G401 (cell line): ENCODE results near the gene STK40. TPM values are rescaled to one million over a fixed set of nuclear protein-coding genes. Genes with fewer than 3 reads are reported as not detected.

Experiments
- DNase-seq: peaks from one replicate; pipeline ENCODE4 v3.0.0-alpha.2; 2015; ENCODE audit warnings: low spot score
- in situ Hi-C: cut with HindIII; loops from 2 replicates; pipeline ENCODE4 v1.10.0; 2016; ENCODE audit warnings: low sequenced_read_pairs, mixed read lengths
- total RNA-seq: library from RNA; depleted of rRNA; stranded (reverse); fragments of >200 nt; shearing (Covaris generic); gene quantifications from 2 replicates; pipeline ENCODE4 v1.2.3, GENCODE V29; 2014; rRNA removed

The STK40 gene
- total RNA-seq, 1 experiment from 2014 or later, result 13.6 TPM

DNA sequence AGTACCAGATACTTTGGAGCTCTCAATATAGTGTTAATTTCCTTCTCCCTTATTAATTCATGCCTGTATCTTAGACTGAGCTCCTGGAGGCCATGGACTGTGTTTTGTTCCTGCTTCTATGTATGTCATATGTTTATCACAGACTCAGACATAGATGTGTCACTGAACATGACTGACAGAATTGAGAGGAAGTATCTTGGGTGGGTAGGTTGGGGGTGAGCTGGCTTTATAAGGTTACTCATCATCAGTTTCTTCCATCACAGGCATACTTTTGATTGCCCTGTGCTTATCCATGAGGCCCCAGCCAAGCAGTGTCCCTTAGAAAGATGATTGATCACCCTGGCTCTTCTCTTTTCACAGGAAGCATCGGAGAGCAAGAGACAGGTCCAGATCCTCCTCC lies 85.2 kb downstream of the STK40 start:
- in situ Hi-C loops, result no loop called here
- DNase-seq, result no peak

DNA sequence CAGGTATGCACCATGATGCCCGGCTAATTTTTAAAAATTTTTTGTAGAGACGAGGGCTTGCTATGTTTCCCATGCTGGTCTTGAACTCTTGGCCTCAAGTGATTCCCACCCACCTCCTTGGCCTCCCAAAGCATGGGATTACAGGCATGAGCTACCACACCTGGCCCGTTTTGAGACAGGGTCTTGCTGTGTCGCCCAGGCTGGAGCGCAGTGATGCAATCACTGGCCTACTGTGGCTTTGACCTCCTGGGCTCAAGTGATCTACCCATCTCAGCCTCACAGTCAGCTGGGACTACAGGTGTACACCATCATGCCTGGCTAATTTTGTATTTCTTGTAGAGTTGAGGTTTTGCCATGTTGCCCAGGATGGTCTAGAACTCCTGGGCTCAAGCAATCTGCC lies 87.1 kb downstream of the STK40 start:
- in situ Hi-C loops, result no loop called here
- DNase-seq, result no peak

DNA sequence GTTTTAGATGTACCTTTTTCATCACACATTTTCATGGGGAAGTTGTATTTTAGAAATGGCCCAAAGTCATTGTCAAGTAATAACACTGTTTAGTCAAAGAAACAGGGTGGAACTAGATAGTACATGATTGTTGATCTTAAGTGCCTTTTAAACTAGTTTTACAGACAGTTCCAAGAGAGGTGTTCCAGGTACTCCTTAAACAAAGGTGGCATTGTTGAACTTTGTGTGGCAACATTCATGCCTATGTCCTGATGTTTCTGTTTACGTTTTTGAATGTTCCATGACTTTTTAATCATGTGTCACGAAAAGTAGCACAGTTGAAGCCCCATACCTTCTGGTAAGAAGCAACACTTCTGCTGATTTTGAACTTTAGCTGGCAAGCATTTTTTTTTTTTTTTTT lies 88.7 kb downstream of the STK40 start:
- DNase-seq, result no peak
- in situ Hi-C loops, result no loop called here

DNA sequence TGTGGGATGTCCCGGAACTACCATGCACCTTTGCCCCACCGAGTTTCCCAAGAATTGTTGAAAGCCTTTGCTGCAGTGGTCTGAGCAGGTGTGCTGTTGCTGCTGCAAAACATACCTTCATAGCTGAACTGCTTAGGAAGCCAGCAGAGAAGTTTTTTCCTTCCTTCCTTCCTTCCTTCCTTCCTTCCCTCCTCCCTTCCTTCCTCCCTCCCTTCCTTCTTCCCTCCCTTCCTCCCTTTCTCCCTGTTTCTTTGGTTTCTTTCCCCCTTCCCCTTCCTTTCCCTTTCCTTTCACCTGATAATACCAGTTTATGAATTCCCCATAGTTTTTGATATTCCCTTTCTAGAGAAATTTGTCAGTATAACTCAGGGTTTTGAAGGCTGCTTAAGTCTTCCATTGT lies 90.3 kb downstream of the STK40 start:
- in situ Hi-C loops, result no loop called here
- DNase-seq, result no peak

Other genes starting within 250 kb of the STK40 start
- 168 and 173 TPM in 2 replicates for gene TRAPPC3, start 236.4 kb downstream of the STK40 start, total RNA-seq
- gene MAP7D1, start 229.8 kb downstream of the STK40 start, total RNA-seq, result 117 and 127 TPM in 2 replicates
- gene THRAP3, start 161.5 kb downstream of the STK40 start, total RNA-seq, result 83.5 and 115 TPM in 2 replicates
- gene SH3D21, start 79.6 kb downstream of the STK40 start, total RNA-seq, result 1.9 and 4.1 TPM in 2 replicates
- 46.3 and 91.0 TPM in 2 replicates for gene EVA1B, start 62.3 kb downstream of the STK40 start, total RNA-seq
- gene LSM10, start 12.0 kb upstream of the STK40 start, total RNA-seq, result 37.5 and 57.9 TPM in 2 replicates
- gene OSCP1, start 64.5 kb upstream of the STK40 start, total RNA-seq, result 16.2 and 27.3 TPM in 2 replicates
- 120 and 145 TPM in 2 replicates for gene MRPS15, start 78.5 kb upstream of the STK40 start, total RNA-seq
- gene CSF3R, start 97.0 kb upstream of the STK40 start, total RNA-seq, result not detected in 2 replicates